Prostate gland (tissue), 2 donors: ENCODE measurements around the gene FYCO1. TPM values are rescaled to one million over a fixed set of nuclear protein-coding genes. Genes with fewer than 3 reads are reported as not detected.

Experiments used
- DNase-seq: peaks from one replicate; pipeline ENCODE4 v3.0.0-alpha.2; 2019; ENCODE audit warnings: low spot score
- H3K27ac ChIP-seq, 2 donors: fragments of 200-600 bp; sonication (generic); 2 replicates each; pipeline ENCODE4 v1.5.1; 2017 to 2019
- H3K27me3 ChIP-seq: fragments of 200-600 bp; sonication (generic); replicated peaks from 2 replicates; pipeline ENCODE4 v1.5.1; 2019; ENCODE audit not compliant: insufficient read depth
- H3K36me3 ChIP-seq, 2 donors: fragments of 200-600 bp; sonication (generic); 1 replicate in 1 of 2; 2 replicates in 1 of 2; pipeline versions ENCODE4 v1.5.1 to v1.8.1; 2017 to 2019
- H3K4me1 ChIP-seq: fragments of 200-600 bp; sonication (generic); replicated peaks from 2 replicates; pipeline ENCODE4 v1.5.1; 2019
- H3K4me3 ChIP-seq, 2 donors: fragments of 200-600 bp; sonication (generic); 2 replicates each; pipeline ENCODE4 v1.5.1; 2017 to 2019
- H3K9me3 ChIP-seq: fragments of 200-600 bp; sonication (generic); 2 replicates; pipeline ENCODE4 v1.5.1; 2017
- CTCF ChIP-seq, 4 experiments: fragments of 200-600 bp in 2 of 4; fragments of 450-650 bp in 2 of 4; sonication (generic) in 2 of 4; IDR thresholded peaks; 1 replicate in 3 of 4; 2 replicates in 1 of 4; pipeline ENCODE4 v1.5.1; 2016 to 2019; ENCODE audit warnings: antibody characterized with exemption in 4 of 4, mild to moderate bottlenecking in 2 of 4, moderate library complexity in 2 of 4
- POLR2A ChIP-seq: fragments of 450-650 bp; IDR thresholded peaks from one replicate; pipeline ENCODE4 v1.6.1; 2016; ENCODE audit warnings: antibody characterized with exemption, mild to moderate bottlenecking
- POLR2AphosphoS5 ChIP-seq: sonication (generic); formaldehyde crosslinking; IDR thresholded peaks from one replicate; pipeline ENCODE4 v1.6.1; 2017; ENCODE audit warnings: antibody characterized with exemption
- WGBS: methylation state at CpG from one replicate; pipeline ENCODE4 v1.1.5; 2018; 5-methylcytosine and 5-hydroxymethylcytosine counted together
- intact Hi-C: fragments of 100-400 bp; cut with DNase I; formaldehyde crosslinking; loops from one replicate; pipeline ENCODE4 v1.14.2; 2022
- total RNA-seq, 2 donors: library from RNA; depleted of rRNA; stranded (reverse); fragments of >200 nt; gene quantifications; one replicate each; pipeline ENCODE4 v1.1.0, GENCODE V29; 2016

Gene FYCO1
- total RNA-seq, 2 donors from 2014 or later, result 33.1 to 56.7 TPM

GRCh38 chr3:45937206-45938042, 58.2 kb downstream of the FYCO1 start:
- Histone ChIP-seq H3K27me3 (no peaks in the 10 kb centered on the region), H3K4me1 (no peaks in the 10 kb centered on the region), H3K4me3 (no peak overlapping the region), H3K9me3 (no peaks in the 10 kb centered on the region), H3K36me3 (peaks cover 0 to 14% of the 10 kb centered on the region in 2 donors), H3K27ac (no peak overlapping the region)
- WGBS, result 88% methylated on average over 8 of the region's 8 CpGs
- TF ChIP-seq POLR2AphosphoS5, result no peak
- no peak for TF ChIP-seq CTCF (IDR thresholded peaks at IDR 0.05)
- no peak for TF ChIP-seq POLR2A
- intact Hi-C loops, result loop anchor here (1.0 kb wide), 1 partner anchor 142 kb away; no protein-coding TSS in a partner anchor
- DNase-seq, result no peak

- Histone ChIP-seq H3K9me3 (no peaks in the 10 kb centered on the region), H3K4me3 (no peak overlapping the region), H3K36me3 (peaks cover 0 to 14% of the 10 kb centered on the region in 2 donors), H3K27ac (no peak overlapping the region), H3K4me1 (no peaks in the 10 kb centered on the region), H3K27me3 (no peaks in the 10 kb centered on the region)
- TF ChIP-seq POLR2AphosphoS5, result no peak
- no peak for TF ChIP-seq POLR2A
- TF ChIP-seq CTCF (IDR thresholded peaks at IDR 0.05), result no peak
- 84% methylated on average over 9 of the region's 9 CpGs for WGBS
- intact Hi-C loops, result no loop called here
- DNase-seq, result no peak
Observed at GRCh38 chr3:45936261-45936660, 59.4 kb downstream of the FYCO1 start.

GRCh38 chr3:45933591-45933990, 62.0 kb downstream of the FYCO1 start:
- TF ChIP-seq CTCF (IDR thresholded peaks at IDR 0.05) (no peak), POLR2AphosphoS5 (no peak), POLR2A (no peak)
- Histone ChIP-seq H3K4me1 (no peaks in the 10 kb centered on the region), H3K4me3 (no peak overlapping the region), H3K27me3 (no peaks in the 10 kb centered on the region), H3K9me3 (no peaks in the 10 kb centered on the region), H3K27ac (no peak overlapping the region), H3K36me3 (peaks cover 0 to 20% of the 10 kb centered on the region in 2 donors)
- DNase-seq, result no peak
- WGBS, result 78% methylated on average over 4 of the region's 4 CpGs
- intact Hi-C loops, result loop anchor here (5.0 kb wide), 1 partner anchor 171 kb away; no protein-coding TSS in a partner anchor

- Histone ChIP-seq H3K27me3 (no peaks in the 10 kb centered on the region), H3K4me3 (no peak overlapping the region), H3K27ac (no peak overlapping the region), H3K9me3 (no peaks in the 10 kb centered on the region), H3K36me3 (peaks cover 0 to 14% of the 10 kb centered on the region in 2 donors), H3K4me1 (no peaks in the 10 kb centered on the region)
- TF ChIP-seq POLR2AphosphoS5 (no peak), CTCF (IDR thresholded peaks at IDR 0.05) (no peak), POLR2A (no peak)
- DNase-seq, result no peak
- intact Hi-C loops, result loop anchor here (5.0 kb wide), 1 partner anchor 170 kb away; no protein-coding TSS in a partner anchor
- WGBS, result 90% methylated on average over 4 of the region's 4 CpGs
Observed at GRCh38 chr3:45932112-45932511, 63.5 kb downstream of the FYCO1 start.
